ENCODE data around the gene SHOC2.

Gene SHOC2

DNA sequence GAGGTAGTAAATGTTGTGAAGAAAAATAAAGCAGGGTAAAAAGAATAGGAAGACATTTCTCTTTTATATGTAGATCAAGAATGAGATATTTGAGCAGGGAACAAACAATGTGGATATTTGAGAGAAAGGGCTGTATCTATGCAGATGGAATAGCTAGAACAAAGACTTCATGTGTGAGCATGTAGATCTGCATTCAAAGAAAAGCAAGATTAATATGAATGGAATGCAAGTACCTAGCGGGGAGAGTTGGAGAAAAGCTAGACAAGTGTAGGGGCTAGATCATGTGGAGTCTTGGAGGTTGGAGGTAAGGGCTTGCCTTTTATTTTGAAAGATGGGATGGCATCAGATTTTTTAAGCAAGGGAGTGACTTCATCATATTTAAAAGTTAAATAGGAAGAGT is 27.1 kb downstream of the SHOC2 start:
- DNase-seq (ENCODE audit: low read depth), result no peak

DNA sequence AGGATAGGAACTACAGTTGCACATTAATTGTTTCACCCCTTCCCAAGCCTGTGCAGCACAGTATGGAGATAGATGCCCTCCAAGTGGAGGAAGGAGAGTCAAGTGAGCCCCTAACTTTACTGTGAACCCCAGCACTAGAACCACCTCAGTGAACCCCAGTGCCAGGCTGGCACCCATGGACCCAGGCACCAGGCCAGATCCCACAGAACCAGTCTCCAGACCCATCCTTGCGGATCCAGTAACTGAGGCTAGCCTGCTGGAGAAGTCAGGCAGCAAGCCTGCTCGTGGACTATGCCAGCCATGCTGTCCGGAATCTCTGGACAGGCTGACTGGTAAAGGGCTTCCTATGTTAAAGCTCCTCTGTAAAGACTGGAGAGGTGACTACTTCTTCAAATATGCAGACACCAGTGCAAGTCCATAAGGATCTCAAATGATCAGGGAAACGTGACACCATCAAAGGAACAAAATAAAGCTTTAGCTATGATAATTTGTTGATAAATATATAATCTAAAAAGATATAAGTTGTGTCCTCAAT is 27.7 kb downstream of the SHOC2 start:
- DNase-seq (ENCODE audit: low read depth), result no peak

DNA sequence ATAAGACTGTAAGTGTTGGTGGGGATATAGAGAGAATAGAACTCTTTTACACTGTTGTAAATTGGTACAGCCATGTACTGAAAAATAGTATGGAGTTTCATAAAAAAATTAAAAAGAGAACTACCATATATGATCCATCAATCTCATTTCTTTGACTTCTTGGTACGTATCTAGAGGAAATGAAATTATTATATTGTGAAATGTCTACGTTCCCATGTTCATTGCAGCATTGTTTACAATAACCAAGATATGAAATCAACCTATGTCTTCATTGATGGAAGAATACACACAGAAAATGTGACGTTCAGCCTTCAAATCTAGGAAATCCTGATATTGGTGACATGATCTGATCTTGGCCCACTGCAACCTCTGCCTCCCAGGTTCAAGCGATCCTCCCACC is 32.0 kb downstream of the SHOC2 start:
- no peak for DNase-seq (ENCODE audit: low read depth)

DNA sequence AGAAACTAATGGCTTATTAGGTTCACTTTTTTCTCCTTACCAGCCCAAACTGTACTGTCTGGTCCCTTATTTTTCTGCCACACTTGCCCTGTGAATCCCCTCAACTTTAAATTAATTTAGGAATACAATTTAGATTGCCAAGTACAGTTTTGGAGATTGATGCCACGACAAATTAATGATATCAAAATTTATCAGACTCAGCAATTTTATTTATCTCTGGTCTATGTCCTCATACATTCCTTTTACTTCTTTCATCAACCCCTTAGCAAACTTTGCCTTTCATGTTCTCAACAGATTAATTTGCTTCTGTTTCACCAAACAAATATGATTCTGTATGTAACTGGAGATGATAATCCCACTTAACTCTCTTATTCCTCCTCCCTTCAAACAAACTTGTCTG is 38.2 kb downstream of the SHOC2 start:
- DNase-seq (ENCODE audit: low read depth), result no peak

DNA sequence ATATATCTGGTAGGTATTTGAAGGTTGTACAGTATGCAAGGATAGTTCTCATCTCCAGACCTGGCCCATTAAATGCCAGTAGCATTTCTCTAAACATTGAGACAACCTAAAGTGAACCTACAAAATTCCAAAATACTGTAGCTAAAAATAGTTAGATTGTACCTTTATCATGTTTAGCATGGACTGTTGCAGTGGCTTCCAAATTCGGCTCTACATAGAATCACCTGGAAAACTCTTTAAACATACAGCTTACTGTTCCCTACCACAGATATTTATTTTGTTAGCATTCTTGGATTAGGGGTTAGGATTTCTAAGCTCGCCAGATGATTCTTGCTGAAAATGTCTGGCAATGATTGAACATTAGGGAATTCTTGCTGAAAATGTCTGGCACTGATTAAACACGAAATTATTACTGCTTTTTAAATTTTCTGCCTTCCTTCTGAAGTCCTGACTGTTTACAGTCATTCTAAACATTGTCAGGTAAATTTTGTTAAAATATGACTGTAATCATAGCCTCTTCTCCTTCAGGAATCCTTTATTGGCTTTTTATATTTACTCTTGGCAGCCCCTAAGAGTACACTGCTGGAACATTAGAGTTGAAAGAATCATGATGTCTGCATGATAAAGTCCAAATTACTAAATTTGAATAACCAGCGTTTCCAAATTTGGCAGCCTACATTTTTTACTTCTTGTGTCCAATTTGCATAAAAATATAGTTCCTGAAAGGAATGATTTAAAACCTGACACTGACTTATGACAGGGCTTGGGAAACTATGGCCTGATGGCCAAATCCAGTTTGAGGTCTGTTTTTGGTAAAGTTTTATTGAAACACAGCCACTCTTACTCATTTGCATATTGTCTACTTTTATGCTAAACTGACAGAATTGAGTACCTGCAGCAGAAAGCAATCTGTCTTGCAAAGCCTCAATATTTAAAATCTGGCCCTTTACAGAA is 40.3 kb downstream of the SHOC2 start:
- DNase-seq (ENCODE audit: low read depth), result no peak

DNA sequence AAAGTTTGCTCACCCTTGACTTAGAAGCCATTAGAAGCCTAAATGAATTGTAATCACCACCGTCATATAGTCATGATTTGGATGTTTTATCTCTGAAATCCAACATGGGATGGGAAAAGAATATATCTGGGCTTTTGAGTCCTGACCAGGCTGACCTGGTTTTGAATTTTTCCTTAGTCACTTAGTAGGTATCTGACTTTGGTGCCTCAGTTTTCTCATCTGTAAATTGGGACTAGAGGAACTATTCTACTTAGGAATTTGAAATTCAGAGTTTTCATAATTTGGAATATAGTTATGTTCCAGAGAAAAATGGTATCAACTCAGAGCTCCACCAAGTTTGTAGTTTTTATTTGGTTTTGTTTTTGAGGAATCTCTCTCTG is 40.9 kb downstream of the SHOC2 start:
- DNase-seq (ENCODE audit: low read depth), result no peak

DNA sequence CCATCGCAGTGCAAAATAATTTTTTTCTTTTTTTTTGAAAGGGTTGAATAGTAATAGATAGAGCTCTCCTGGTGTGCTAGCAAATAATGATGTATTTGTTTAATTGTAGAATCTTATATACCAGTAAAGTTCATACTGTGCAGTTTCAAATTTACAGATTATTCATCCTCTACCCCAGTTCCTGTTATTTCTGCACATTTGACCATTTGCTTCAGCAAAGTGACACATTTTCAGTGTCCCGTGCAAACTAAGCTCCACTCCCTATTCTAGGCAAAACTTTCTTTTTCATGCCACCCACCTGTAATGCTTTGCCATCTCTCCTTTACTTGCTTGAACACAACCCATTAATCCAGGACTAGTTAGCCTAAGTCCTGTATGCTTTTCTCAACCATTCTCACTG is 43.0 kb downstream of the SHOC2 start:
- DNase-seq (ENCODE audit: low read depth), result no peak

DNA sequence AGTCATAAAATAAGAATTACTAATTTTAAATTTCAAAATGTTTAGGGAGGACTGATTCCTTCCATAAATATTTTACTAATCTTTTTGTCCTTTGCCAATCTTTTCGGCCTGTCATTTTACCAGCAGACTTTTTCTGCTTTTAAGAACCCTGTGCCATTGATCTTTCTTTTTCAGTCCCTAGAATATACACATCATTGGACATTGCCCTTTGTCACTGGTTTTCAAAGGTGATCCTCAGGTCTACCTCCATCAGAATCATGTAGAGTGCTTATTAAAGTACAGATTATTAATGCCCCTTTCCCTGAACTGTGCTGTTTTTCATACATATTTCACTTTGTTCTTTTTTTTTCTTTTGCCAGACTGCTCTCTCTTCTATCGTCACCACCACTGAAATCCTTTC is 43.8 kb downstream of the SHOC2 start:
- DNase-seq (ENCODE audit: low read depth), result no peak

DNA sequence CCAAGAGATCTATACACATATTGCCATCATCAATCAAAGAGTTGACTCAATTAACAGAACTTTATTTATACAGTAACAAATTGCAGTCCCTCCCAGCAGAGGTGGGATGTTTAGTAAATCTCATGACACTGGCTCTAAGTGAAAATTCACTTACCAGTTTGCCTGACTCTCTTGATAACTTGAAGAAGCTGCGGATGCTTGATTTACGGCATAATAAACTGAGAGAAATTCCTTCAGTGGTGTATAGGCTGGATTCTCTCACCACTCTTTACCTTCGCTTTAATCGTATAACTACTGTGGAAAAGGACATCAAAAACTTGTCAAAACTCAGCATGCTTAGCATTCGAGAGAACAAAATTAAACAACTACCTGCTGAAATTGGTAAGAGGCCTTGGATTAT is 45.3 kb downstream of the SHOC2 start:
- no peak for DNase-seq (ENCODE audit: low read depth)

DNA sequence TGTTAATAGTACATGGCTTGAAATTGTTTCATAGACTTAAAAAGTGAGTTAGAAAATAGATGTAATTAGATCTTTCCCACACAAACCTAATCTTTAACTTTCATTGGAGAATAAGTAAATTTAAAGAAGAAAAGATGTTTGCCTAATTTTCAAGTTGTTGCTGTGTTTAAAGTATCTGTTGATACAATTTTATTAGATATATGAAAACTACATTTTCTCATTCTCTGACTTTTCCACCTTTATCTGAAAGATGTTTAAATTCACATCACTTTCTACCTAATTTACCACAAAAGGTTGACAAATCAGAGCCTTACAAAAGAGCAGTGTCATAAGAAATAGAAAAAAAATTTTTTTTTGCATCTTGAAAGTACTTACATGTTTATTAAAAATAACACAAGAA is 45.8 kb downstream of the SHOC2 start:
- no peak for DNase-seq (ENCODE audit: low read depth)

DNA sequence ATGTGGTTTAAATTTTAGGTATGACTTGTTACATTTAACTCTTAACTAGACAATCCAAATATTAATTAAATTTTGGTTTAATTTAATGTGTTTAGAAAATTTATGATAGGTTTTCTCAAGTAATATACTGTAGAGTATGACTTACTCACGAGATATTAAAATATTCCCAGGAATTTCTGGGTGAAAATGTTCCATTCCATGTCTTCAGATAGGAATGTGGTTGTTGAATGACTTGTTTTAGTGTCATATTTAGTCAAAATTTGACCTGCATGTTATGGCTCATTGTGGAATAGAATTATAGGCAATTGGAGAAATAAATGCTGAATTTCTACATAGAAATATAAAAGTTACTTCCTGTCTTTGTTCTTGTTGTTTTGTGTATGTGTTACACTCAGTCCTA is 46.7 kb downstream of the SHOC2 start:
- DNase-seq (ENCODE audit: low read depth), result no peak

DNA sequence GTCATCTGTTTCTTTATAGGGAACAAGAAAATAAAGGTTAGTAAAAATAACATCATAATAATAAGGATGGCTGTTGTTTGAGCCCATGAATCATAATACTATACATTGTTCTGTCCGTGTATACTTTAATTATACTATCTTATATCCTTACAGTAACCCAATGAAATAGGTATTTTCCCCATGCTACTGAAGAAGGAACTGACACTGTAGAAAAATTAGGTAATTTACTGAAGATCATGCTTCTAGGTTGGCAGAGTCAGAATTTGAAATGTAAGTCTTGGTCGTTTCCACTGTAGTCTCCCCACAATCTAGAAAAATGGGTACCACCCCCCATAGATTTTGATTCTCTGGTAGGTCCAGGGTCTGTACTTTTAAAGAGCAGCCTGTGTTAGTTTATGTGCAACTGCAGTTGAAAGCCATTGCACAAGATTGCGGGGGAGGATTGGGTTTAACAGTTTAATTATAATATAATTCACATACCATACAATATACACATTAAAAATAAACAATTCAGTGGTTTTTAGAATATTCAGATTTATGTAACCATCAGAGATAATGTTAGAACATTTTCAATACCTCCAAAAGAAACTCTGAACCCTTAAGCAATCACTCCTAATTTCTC is 47.7 kb downstream of the SHOC2 start:
- no peak for DNase-seq (ENCODE audit: low read depth)

DNA sequence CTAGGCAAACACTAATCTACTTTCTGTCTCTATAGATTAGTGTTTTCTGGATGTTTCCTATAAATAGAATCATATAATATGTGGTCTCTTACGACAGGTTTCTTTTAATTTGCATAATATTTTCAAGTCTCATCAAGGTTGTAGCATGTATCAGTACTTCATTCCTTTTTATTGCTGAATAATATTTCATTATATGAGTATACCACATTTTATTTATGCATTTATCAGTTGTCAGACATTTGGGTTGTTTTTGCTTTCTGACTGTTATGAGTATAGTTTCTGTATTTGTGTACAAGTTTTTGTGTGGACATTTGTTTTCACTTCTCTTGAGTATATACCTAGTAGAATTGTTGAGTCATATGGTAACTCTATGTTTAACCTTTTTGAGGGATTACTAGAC is 48.2 kb downstream of the SHOC2 start:
- DNase-seq (ENCODE audit: low read depth), result no peak

DNA sequence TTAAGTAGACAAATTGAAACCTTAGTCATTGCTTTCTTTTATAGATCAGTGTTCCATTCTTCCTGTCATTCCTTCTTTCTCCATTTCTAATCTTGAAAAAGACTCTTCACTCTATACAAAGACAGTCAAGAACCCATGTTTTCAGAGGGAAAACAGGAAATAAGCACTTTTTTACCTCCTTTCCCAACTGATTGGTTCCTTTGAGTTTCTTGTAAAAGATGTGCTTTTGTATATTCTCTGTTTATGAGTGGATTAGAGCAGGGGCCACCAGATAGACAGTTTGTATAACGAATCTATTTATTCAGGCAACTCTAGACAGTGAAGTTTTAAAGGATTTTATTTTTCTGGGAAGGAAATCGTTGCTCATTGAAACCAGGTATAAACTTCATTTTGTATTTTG is 49.8 kb downstream of the SHOC2 start:
- no peak for DNase-seq (ENCODE audit: low read depth)

DNA sequence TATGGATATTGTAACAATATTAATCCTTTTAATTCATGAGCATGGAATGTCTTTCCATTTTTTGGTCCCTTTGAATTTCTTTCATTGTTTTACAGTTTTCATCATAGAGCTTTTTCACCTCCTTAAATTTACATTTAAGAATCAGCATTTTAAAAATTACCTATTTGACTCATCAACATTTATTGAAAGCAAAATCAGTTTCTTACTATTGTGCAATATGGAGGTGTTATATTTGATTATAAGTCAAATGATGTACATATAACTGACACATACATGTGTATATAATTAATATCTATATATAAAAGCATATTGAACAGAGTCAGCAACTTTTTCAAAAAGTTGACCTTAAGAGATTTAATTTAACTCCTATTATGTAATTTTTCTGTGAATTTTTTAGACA is 52.2 kb downstream of the SHOC2 start:
- no peak for DNase-seq (ENCODE audit: low read depth)

DNA sequence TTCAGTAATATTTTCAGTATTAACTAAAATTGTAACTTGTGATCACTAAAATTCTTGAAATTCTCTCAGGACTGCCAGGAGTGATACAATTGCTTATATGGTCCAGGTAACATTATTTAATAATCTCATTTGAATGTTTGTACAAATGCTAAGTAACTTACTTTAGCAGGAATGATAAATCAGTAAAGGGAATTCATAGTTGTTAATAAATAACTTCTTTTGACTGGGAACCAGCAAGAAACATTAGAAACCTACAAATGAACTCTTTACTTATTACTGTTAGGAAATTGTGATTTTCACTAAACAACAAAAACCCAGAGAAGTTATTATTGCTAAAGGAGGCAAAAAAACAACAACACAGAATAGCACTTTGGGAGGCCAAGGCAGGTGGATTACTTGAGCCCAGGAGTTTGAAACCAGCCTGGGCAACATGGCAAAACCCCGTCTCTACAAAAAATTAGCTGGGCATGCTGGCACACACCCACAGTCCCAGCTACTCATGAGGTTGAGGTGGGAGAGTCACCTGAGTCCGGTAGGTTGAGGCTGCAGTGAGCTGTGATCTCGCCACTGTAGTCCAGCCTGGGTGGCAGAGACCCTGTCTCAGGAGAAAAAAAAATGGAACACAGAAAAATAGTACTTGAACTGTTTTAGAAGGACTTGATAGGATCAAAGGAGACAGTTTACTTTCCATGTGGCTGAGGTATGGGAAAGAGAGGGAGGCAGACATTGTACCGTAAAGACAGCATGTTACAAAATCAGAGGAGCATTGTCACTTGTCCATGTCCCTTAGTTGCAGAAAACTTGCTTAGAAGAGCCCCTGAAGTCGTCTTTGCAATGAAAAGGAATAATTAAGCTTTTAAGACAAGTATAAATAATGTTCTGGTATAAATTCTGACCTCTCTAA is 53.1 kb downstream of the SHOC2 start:
- DNase-seq (ENCODE audit: low read depth), result no peak

DNA sequence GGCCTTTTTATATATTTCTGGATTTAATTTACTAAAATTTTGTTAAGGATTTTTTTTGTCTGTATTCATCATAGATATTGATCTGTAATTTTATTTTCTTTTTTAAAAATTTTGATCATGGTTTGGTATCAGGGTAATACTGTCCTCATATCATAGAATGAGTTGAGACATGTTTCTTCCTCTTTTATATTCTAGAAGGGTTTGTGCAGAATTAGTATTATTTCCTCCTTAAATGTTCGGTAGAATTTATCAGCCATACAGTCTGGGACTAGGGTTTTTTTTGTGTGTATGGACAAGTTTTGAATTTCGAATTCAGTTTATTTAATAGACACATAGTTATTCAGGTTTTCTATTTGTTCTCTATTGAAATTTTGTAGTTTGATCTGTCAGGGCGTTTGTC is 54.0 kb downstream of the SHOC2 start:
- no peak for DNase-seq (ENCODE audit: low read depth)

DNA sequence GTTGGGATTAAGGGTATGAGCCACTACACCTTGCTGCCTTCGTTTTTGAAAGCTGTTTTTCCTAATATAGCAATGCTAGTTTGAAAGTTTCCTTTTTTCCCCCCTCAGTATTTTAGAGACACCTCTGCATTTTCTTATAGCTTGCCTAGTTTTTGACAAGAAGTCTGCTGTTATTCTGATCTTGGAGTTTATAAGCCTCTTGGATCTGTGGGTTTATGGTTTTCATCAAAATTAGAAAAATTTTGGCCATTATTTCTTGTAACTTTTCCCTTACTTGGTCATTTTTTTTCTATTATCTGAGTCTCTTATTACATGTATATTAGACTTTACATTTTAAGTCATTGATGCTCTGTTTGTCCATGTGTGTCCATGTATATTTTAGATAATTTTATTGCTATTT is 57.2 kb downstream of the SHOC2 start:
- DNase-seq (ENCODE audit: low read depth), result no peak

DNA sequence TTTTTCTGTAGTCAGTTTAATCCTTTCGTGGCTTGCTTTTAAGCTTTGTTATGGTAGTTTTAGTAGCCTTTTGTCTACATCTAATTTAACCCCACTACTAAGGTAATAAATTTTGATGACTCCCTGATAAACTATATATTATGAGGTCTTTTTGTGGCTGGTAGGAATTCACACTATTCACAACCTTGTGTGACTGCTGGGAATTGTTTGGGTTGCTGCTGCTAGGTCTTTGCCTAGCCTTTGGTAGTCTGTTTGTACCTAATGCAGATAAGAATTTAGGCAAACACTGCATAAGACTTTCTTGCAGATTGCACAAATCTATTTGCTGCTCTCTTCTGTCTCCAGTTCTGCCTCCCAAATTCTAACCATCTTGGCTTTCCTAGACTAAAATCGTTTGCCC is 58.3 kb downstream of the SHOC2 start:
- no peak for DNase-seq (ENCODE audit: low read depth)

DNA sequence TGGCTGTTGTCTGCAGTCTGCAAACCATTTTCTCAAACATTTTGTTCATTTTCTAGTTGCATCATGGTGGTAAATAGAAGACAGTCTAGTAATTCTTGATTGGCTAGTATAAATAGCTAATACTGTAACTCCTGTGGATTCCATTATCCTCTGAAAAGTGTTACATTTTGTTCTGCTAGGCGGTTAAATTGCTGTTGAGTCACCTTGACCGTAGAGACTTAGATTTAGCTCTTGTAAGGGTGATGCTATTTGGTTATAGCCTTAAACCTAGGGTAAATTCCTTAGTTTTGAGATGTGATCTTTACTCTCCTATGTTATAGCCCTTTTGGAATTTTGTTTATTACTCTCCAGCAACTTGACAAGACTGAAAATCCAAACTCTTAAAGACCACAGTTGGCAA is 58.8 kb downstream of the SHOC2 start:
- no peak for DNase-seq (ENCODE audit: low read depth)

DNA sequence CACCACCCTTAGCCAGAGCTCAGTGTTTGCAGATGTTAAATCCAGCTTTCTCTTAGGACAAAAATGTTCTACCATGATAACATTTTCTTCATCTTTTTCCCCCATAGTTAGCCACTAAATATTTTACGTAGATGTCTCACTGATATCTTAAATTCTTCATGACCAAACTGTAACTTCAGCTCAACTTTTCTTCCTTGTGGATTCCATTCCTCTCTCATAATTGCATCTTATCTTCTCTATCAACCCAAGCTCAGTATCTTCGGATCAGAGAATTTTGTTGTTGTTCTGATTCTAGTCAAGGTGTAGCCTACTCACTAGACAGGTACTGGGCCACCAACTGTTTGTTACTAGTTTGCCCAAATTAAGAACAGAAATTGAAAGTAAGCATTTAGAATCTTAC is 60.2 kb downstream of the SHOC2 start:
- DNase-seq (ENCODE audit: low read depth), result no peak

DNA sequence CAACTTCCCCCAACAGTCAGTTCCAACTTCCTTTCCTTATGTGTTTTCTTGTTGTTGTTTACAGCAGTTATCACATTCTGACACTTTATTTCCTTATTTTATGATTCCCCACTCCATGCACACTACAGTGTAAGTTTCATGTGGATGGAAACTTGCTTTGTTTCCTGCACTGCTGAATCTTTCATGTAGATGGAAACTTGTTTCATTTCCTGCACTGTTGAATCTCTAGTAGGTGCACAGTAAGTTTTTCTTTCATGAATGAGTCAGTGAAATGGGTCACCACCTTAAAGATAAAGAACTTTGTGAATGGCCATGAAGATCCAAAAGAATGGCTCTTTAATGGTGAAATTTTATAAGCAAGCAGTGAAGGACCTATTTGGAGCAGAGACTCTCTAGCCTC is 61.4 kb downstream of the SHOC2 start:
- no peak for DNase-seq (ENCODE audit: low read depth)

DNA sequence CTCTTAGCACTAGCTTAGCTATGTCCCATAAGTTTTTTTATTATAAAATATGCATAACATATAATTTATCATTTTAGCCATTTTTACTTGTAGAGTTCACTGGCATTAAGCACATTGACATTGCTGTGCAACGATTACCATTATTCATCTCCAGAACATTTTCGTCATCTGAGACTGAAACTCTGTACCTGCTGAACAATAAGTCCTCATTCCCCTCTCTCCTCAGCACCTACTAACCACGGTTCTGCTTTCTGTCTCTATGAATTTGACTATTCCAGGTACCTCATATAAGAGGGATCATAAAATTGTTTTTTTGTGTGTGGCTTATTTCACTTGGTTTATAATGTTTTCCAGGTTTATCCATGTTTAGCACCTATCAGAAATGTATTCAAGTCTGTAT is 64.1 kb downstream of the SHOC2 start:
- no peak for DNase-seq (ENCODE audit: low read depth)

All from HS-5 (cell line).